NCI-H2029 (cell line): ENCODE results near the gene SLC6A7.

ENCODE experiments used
- DNase-seq: peaks from one replicate; lab custom pipeline; 2025; lab: John Stamatoyannopoulos, UW

The SLC6A7 gene

DNA sequence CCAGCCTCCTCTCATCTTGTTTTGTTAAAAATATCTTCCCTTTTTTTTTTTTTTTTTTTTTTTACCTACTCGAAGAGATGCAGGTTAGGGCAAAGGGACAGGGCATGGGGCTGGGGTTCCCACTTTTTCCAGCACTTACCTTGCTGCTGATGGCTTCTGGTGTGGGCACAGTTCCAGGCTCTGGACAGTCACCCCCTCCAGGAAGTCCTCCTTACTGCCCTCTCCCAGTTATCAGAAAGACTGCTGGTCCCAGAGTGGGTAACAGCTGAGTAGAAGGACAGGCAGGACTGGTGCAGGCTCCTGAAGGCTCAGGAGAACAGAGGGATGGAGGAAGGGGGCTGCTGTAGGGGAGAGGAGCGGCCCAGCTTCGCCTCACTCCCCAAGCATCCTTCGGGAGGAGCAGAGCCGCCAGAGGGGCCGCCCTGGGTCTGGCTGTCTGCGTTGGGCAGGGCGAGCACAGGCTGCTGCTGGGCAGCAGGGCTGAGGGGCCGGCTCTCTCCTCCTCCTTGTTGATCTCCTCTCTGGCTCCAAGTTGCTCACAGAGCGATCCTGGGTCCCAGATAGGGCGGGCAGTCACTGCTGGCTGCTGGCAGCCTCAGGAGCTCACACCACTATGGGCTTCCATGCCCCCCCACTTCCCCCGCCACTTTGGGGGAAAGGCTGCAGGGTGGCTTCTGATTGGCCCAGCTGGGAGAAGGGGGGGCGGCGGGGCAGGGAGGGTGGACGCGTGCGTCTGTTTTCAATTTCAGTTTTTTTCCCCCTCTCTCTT, 34.4 kb upstream of the SLC6A7 start, which contains the start of gene PDGFRB:
Gene PDGFRB, minus strand, starts transcription at position 588 of the 769 bp plus-strand sequence. CDS start 18,798 bp downstream, outside the sequence.
- no peak for DNase-seq

- no peak for DNase-seq
Observed at GRCh38 chr5:150156027-150156368, 33.9 kb upstream of the SLC6A7 start.

DNA sequence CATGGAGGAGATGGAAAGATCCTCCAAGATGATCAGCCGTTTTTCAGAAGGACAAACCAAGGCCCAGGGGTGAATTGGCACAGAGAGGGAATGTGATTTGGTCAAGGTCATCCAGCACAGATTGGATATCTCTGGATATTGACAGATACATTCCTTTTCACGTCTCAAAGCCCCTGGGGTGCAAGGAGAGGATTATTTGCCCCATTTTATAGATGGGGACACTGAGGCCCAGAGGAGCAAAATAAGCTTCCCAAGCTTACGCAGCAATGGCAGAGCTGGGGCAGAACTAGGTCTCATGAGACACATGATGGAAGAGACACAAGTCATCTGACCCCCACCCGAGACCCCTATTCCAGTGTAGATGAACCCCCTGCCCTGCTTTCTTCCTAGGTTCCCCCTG, 33.3 kb upstream of the SLC6A7 start:
- DNase-seq, result no peak

GRCh38 chr5:150157168-150157567, 32.7 kb upstream of the SLC6A7 start:
- DNase-seq, result no peak

DNA sequence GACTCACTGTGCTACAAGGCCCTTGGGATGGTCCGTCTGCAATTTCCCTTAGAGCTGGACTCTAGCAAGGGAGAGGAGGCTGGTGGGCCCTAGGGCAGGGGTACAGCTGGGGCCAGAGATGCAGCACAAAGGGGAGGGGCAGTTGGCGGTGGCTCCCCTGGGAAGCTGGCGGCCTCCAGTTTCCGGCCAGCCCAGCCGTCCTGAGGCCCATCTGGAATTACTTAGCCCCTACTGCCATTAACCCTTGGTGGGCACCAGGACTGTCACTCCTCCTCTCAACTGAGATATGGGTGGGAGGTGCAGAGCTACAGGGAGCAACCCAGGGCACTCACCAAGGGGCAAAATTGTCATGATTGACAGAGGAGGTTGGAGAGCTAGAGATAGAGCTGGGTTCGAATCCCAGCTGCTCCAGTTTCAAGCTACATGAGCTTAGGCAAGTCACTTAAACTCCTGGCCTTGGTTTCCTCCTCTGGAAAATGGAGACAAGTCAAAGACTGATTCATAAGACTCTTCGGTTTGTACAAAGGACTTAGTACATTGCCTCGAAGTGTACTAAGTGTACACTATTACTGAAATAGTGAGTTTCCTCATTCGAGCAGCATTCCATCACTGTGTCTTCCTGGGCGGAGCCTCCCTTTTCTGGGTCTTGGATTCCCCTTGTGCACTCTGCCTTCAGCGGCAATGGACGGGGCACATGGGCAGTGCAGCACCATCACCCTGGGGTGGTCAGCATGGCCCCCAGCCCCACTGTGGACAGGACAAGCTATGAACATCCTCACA, 31.5 kb upstream of the SLC6A7 start:
- DNase-seq, result no peak

DNA sequence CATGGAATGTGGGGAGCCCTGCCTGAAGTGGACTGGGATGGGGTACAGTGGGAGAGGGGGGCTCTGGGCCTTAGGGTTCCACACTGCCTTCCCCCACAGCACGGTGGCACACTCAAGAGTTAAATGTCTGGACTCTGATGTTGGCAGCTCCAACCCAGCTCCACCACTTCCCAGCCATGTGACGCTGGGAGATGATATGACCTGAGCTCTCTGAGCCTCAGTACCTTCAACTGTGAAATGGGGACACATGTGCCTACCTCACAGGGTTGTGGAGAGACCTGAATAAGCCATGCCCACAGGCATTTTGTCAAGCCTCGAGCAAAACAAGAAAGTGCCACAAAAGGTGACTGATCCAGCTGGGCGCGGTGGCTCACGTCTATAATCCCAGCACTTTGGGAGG, 30.8 kb upstream of the SLC6A7 start:
- DNase-seq, result no peak

GRCh38 chr5:150159741-150160179, 30.1 kb upstream of the SLC6A7 start:
- DNase-seq, result no peak

GRCh38 chr5:150160448-150161081, 29.3 kb upstream of the SLC6A7 start:
- no peak for DNase-seq

- peak; percentile 33 for DNase-seq
Observed at GRCh38 chr5:150161242-150162141, 28.4 kb upstream of the SLC6A7 start.

DNA sequence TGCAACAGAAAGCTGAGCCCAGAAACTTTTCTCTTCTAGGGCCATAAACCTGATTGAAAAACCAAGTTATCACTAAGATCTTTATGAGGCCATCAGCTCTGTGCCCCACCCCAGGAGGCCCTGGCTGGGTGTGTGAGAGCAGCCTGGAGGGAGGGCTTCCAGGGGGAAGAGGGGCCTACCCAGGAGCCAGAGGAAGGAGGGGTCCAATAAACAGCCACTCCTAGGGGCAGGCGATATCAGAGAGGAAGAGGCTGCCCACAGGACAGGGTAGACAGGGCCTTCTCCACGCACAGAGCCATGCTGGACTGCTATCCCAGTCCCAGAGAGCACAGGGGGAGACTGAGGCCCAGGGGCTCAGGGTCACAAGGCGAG, 27.7 kb upstream of the SLC6A7 start:
- DNase-seq, result no peak

GRCh38 chr5:150163035-150163434, 26.8 kb upstream of the SLC6A7 start:
- no peak for DNase-seq

GRCh38 chr5:150163547-150164059, 26.3 kb upstream of the SLC6A7 start:
- DNase-seq, result no peak

DNA sequence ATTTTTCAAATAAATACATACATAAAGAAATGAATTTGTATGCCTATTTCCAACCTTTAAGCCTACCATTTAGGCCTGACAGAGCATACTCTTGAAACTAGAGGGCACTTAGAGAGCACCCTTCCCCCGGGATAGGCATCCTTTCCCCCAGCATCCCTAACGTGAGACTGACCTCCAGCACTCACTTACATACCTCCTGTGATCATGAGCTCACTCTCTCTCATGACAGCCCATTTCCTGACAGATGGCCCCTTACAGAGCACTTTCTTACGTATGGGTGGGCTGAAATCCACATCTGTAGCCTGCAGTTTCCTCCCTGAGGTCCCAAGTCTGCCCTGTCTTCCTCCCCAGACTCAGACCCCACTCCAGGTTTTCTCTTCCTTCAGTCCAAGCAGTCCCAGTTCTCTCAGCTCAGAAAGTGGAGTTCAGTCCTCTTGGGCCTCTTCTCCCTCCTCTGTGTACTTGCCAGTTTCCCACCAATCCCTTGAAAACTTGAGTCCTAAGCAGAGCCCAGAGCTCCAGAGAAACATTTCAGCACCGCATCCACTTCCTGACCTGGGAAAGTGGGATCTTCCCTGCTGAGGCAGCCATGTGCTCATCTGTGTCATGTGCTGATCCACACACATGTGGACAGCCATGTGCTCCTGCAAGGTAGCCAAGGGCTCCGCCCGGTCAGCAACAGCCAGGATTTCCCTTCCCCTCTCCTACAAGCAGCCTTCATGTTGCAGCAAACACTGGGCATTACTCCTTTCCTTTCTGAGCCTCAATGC, 25.5 kb upstream of the SLC6A7 start:
- no peak for DNase-seq

GRCh38 chr5:150166037-150166649, 23.7 kb upstream of the SLC6A7 start:
- no peak for DNase-seq

DNA sequence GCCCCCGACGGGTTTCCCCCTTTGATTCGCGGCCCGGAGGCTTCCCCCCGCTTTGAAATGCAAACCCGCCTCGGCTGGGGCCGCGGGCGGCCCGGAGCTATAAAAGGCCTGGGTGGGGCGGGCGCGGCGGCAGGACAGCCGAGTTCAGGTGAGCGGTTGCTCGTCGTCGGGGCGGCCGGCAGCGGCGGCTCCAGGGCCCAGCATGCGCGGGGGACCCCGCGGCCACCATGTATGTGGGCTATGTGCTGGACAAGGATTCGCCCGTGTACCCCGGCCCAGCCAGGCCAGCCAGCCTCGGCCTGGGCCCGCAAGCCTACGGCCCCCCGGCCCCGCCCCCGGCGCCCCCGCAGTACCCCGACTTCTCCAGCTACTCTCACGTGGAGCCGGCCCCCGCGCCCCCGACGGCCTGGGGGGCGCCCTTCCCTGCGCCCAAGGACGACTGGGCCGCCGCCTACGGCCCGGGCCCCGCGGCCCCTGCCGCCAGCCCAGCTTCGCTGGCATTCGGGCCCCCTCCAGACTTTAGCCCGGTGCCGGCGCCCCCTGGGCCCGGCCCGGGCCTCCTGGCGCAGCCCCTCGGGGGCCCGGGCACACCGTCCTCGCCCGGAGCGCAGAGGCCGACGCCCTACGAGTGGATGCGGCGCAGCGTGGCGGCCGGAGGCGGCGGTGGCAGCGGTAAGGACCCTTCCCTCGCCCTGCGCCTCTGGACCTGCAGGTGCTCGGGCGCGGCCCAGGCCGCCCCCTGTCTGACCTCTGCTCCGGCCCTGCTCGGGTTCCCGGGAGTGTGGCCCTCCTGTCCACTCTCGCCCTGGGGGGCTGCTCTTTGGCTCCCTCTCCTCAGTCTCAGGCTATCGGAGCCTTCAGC, 23.0 kb upstream of the SLC6A7 start, which contains the start of gene CDX1:
Gene CDX1, plus strand, starts transcription at position 129 of the 862 bp plus-strand sequence. Its CDS starts 99 bp downstream, at position 228.
- no peak for DNase-seq

DNA sequence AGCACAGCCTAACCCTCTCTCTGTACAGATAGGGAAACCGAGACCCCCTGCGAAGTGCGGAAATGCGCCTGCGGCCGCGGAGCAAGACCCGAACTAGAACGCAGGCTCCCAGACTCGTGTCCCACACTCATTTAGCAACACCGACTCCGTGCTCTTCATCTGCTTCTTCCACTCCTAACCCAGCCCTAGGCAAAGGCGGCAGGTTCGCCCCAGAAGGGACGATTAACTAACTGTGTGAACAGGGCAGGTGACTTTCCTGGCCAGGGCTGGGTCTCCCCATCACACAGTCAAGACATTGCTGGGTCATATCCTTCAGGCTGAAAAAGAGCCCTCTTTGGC, 22.4 kb upstream of the SLC6A7 start:
- DNase-seq, result no peak

DNA sequence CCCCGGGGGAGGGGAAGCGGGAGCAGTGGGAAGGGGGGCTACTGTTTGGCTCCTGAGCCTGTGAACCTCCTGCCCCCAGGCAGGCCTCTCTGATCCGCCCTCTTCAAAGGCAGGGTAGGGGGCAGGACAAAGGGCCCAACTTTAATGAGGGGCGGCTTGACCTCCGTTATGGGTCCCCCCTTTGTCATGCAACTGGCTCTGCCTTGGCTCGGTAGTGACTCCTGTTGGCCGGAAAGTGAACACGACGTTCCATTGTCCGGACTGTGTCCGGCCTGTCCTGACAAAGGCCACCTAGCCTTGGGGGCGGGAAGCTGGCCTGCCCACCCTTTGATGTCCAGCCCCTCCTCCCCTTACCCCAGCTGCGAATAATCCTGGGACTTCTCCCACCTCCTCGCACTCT, 22.0 kb upstream of the SLC6A7 start:
- DNase-seq, result no peak

DNA sequence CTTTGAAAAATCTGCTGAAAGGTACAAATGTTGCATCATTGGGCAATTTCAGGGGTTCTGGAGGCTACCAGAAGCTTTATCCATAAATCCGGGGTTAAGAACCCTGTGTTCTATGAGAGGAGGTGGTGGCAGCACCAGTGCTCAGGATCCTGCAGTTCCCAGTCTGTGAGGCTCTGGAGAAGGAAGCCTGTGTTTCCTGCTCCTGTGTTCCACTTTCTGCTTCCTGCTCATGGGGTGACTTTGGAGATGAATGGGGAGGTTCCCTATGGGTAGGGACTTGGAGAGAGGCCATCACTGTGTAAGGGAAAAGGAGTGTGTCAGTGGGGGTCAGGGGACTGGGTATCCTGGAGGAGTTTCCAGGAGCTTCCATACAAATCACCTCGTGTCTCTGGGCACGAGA, 21.0 kb upstream of the SLC6A7 start:
- DNase-seq, result no peak

GRCh38 chr5:150172145-150172544, 17.7 kb upstream of the SLC6A7 start:
- no peak for DNase-seq
